H1 (cell line): ENCODE results near the gene LSM14B. TPM values are rescaled to one million over a fixed set of nuclear protein-coding genes. Genes with fewer than 3 reads are reported as not detected.

Experiments
- ASH2L ChIP-seq: fragments of 200-600, 300-600 bp; sonication (generic); IDR thresholded peaks from one replicate; pipeline ENCODE4 v1.7.1; 2017; ENCODE audit warnings: low read length
- ATF2 ChIP-seq: IDR thresholded peaks from 2 replicates; pipeline ENCODE4 v1.6.1; 2012; ENCODE audit warnings: low read length, inconsistent platforms
- CBX8 ChIP-seq: fragments of 300-800, 300-1000 bp; sonication (generic); IDR thresholded peaks from 2 replicates; pipeline ENCODE4 v1.7.1; 2016; ENCODE audit warnings: low read depth, low read length, borderline replicate concordance
- HDAC2 ChIP-seq, 2 experiments: fragments of 300-600 bp in 1 of 2; sonication (generic) in 1 of 2; IDR thresholded peaks; 2 replicates each; pipeline ENCODE4 v1.6.1; 2011 to 2012; ENCODE audit warnings: low read depth in 2 of 2, low read length in 2 of 2, mild to moderate bottlenecking in 2 of 2, moderate library complexity in 2 of 2, borderline replicate concordance in 1 of 2, inconsistent platforms in 1 of 2
- JUND ChIP-seq: IDR thresholded peaks from 2 replicates; pipeline ENCODE4 v1.6.1; 2011; ENCODE audit warnings: mild to moderate bottlenecking, improper control_type of control experiment, low read length
- KDM1A ChIP-seq: fragments of 200-600, 300-600 bp; sonication (generic); IDR thresholded peaks from 2 replicates; pipeline ENCODE4 v1.7.1; 2016; ENCODE audit warnings: mild to moderate bottlenecking, low read length, borderline replicate concordance
- KDM4A ChIP-seq: IDR thresholded peaks from one replicate; pipeline ENCODE4 v1.7.1; 2012; ENCODE audit warnings: low read depth, mild to moderate bottlenecking, moderate library complexity, low read length, inconsistent platforms; ENCODE audit not compliant: severe bottlenecking
- PHF8 ChIP-seq: fragments of 200-600 bp; sonication (generic); conservative IDR thresholded peaks from 2 replicates; pipeline ENCODE4 v1.7.1; 2012; ENCODE audit warnings: low read depth, mild to moderate bottlenecking, inconsistent platforms, low read length, moderate library complexity
- POLR2AphosphoS5 ChIP-seq: IDR thresholded peaks from 2 replicates; pipeline ENCODE4 v1.6.1; 2011; ENCODE audit warnings: low read depth, low read length
- POU5F1 ChIP-seq: IDR thresholded peaks from 2 replicates; pipeline ENCODE4 v1.6.1; 2011; ENCODE audit warnings: low read depth, mild to moderate bottlenecking, low read length, moderate library complexity
- RBBP5 ChIP-seq: IDR thresholded peaks from 2 replicates; pipeline ENCODE4 v1.7.1; 2012; ENCODE audit warnings: low read depth, mild to moderate bottlenecking, inconsistent platforms, low read length, moderate library complexity, borderline replicate concordance
- RFX5 ChIP-seq: IDR thresholded peaks from 2 replicates; pipeline ENCODE4 v1.6.1; 2011; ENCODE audit warnings: low read depth, low read length, improper control_type of control experiment, borderline replicate concordance
- SRF ChIP-seq: IDR thresholded peaks from 2 replicates; pipeline ENCODE4 v1.6.1; 2011; ENCODE audit warnings: mild to moderate bottlenecking, low read depth, low read length, moderate library complexity
- TAF1 ChIP-seq: IDR thresholded peaks from 2 replicates; pipeline ENCODE4 v1.6.1; 2011; ENCODE audit warnings: mild to moderate bottlenecking, low read depth, low read length
- TAF7 ChIP-seq: optimal IDR thresholded peaks from 2 replicates; pipeline ENCODE3; 2011; ENCODE audit warnings: low read depth, mild to moderate bottlenecking, inconsistent platforms, low read length, moderate library complexity, borderline replicate concordance
- TBP ChIP-seq: IDR thresholded peaks from 2 replicates; pipeline ENCODE4 v1.6.1; 2011; ENCODE audit warnings: low read depth, low read length, improper control_type of control experiment
- TCF12 ChIP-seq: IDR thresholded peaks from 2 replicates; pipeline ENCODE4 v1.6.1; 2011; ENCODE audit warnings: low read depth, mild to moderate bottlenecking, low read length
- TEAD4 ChIP-seq: IDR thresholded peaks from 2 replicates; pipeline ENCODE4 v1.6.1; 2012; ENCODE audit warnings: low read depth, low read length, inconsistent platforms, mixed read lengths
- YY1 ChIP-seq: IDR thresholded peaks from 2 replicates; pipeline ENCODE4 v1.6.1; 2011; ENCODE audit warnings: low read depth, mild to moderate bottlenecking, low read length
- polyA plus RNA-seq, 7 experiments: library from polyadenylated mRNA; depleted of rRNA in 3 of 7; stranded (reverse) in 5 of 7; unstranded in 2 of 7; fragments of >200 nt in 5 of 7; fragments of 200-250 nt in 2 of 7; gene quantifications; 1 replicate in 5 of 7; 2 replicates in 1 of 7; 4 replicates in 1 of 7; pipeline versions ENCODE4 v1.2.1 to v1.2.3, GENCODE V29; 2011 to 2013; ENCODE audit warnings: missing spikeins in 2 of 7, mixed read lengths in 2 of 7
- total RNA-seq: library from RNA; stranded (reverse); fragmentation: NEBNext Ultra II Directional; extraction: Animal tissue kit (Norgen Biotek cat#: 25700); gene quantifications from 2 replicates; pipeline ENCODE4 v1.2.1, GENCODE V29; 2021
- TF ChIP-seq, protein P1 (sequence below): IDR thresholded peaks from 2 replicates; pipeline ENCODE4 v1.6.1; 2012; ENCODE audit warnings: inconsistent platforms
- TF ChIP-seq, protein P2 (sequence below): IDR thresholded peaks from 2 replicates; pipeline ENCODE4 v1.6.1; 2011; ENCODE audit warnings: low read length, improper control_type of control experiment

LSM14B gene
- total and polyA plus RNA-seq, 2 of the 8 experiments (the other 6 are each of a cell fraction or from before 2014, with no cell fraction given), result 58.3 to 65.6 TPM

DNA sequence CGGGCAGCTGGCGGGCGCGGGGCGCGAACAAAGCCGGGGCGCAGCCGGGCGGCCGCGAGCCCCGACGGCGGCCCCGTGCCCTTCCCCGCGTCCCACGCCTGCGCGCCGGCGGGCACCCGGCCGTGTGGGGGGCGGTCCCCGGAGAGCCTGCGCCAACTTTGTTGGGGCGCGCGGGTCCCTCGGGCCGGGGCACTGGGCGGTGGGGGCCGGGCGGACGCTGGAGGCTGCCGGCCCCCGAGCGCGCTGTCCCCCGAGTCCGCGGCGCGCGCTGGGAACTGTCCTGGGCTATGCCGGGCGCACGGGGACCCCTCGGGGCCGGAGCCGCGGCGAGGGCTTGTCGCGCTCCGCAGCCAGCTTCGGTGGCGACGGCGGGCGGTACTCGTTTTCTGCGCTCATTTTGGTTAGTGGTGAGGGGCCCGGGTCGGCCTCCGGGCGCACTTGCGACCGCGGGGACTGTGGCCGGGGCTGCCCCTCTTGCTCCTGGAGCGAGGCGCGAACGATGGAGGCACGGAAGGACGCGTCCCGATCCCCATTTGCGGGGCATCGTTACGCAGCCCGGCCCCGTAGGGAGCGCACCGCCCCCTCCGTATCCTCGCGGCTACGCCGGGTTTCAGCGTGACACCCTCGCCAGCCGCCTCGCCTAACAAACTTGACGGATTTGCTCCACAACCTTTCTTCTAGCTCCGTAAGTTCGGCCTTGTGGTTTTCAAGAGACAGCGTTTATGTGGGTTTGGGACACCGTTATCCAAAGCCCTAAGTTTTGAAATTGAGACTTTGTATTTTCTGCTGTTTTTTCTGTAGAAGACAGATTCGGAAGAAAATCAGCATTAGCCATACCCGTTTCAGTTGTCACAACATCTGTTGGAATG lies 21.9 kb downstream of the LSM14B start (continued):
- no peak for TF ChIP-seq ATF2
- no peak for TF ChIP-seq TEAD4
- no peak for TF ChIP-seq TAF7
- no peak for TF ChIP-seq YY1
- TF ChIP-seq PHF8, result no peak; the same call in 1 of the 2 replicates
- peak; percentile 71 for TF ChIP-seq ASH2L
- no peak for TF ChIP-seq JUND
- TF ChIP-seq TCF12, result no peak
- TF ChIP-seq KDM1A, result no peak
- TF ChIP-seq POU5F1, result no peak
- no peak for TF ChIP-seq HDAC2 (IDR thresholded peaks at IDR 0.05; ENCODE audit: borderline replicate concordance in 1 of 2, low read depth in 2 of 2, low read length in 2 of 2)
- no peak for TF ChIP-seq CBX8
- TF ChIP-seq RFX5, result no peak
- TF ChIP-seq SRF, result no peak
- TF ChIP-seq POLR2AphosphoS5, result no peak
- TF ChIP-seq TBP, result peak; percentile 35; the same call in 1 of the 2 replicates
- TF ChIP-seq, protein P1, sequence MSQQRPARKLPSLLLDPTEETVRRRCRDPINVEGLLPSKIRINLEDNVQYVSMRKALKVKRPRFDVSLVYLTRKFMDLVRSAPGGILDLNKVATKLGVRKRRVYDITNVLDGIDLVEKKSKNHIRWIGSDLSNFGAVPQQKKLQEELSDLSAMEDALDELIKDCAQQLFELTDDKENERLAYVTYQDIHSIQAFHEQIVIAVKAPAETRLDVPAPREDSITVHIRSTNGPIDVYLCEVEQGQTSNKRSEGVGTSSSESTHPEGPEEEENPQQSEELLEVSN, result no peak
- peak; percentile 69 for TF ChIP-seq KDM4A
- TF ChIP-seq RBBP5, result no peak
- peak; percentile 43; the same call in 1 of the 2 replicates for TF ChIP-seq TAF1
- TF ChIP-seq, protein P2, sequence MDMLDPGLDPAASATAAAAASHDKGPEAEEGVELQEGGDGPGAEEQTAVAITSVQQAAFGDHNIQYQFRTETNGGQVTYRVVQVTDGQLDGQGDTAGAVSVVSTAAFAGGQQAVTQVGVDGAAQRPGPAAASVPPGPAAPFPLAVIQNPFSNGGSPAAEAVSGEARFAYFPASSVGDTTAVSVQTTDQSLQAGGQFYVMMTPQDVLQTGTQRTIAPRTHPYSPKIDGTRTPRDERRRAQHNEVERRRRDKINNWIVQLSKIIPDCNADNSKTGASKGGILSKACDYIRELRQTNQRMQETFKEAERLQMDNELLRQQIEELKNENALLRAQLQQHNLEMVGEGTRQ, result no peak
